HG02763 (cell line): ENCODE data around the gene ZNF594.
"Not testable (repeated sequence)": the region's sequence is repeated elsewhere in the genome, so short reads cannot be mapped to it uniquely, and the experiment has no call there.

Source experiments
- ATAC-seq: cut with Tn5 transposase; IDR thresholded peaks from one replicate; pipeline ENCODE4 v1.9.1; 2021; ENCODE audit warnings: mild to moderate bottlenecking, moderate library complexity; ENCODE audit not compliant: unreplicated experiment

The ZNF594 gene

GRCh38 chr17:5203178-5203907, 11.7 kb upstream of the ZNF594 start:
- ATAC-seq: no peak

GRCh38 chr17:5201011-5201410, 9.3 kb upstream of the ZNF594 start:
- ATAC-seq: no peak

GRCh38 chr17:5200360-5200759, 8.7 kb upstream of the ZNF594 start:
- no peak for ATAC-seq

- ATAC-seq: no peak
These were observed 6.8 kb upstream of the ZNF594 start for GRCh38 chr17:5198472-5198871.

- no peak for ATAC-seq
These were observed 2.7 kb upstream of the ZNF594 start for GRCh38 chr17:5194346-5194745.

GRCh38 chr17:5184288-5184687, 7.4 kb downstream of the ZNF594 start:
- ATAC-seq: no peak

GRCh38 chr17:5183410-5183793, 8.3 kb downstream of the ZNF594 start:
- ATAC-seq: no peak

GRCh38 chr17:5182597-5183409, 8.9 kb downstream of the ZNF594 start:
- ATAC-seq: no peak

GRCh38 chr17:5181509-5182305, 10.0 kb downstream of the ZNF594 start:
- ATAC-seq: no peak

- no peak for ATAC-seq
These were observed 12.7 kb downstream of the ZNF594 start for GRCh38 chr17:5179003-5179402.

GRCh38 chr17:5175027-5175426, 16.6 kb downstream of the ZNF594 start:
- ATAC-seq: not testable (repeated sequence)

GRCh38 chr17:5165791-5166564, 25.7 kb downstream of the ZNF594 start:
- not testable (repeated sequence) for ATAC-seq

GRCh38 chr17:5164436-5164835, 27.2 kb downstream of the ZNF594 start:
- no peak for ATAC-seq

- not testable (repeated sequence) for ATAC-seq
These were observed 29.9 kb downstream of the ZNF594 start for GRCh38 chr17:5161793-5162192.

- not testable (repeated sequence) for ATAC-seq
These were observed 31.0 kb downstream of the ZNF594 start for GRCh38 chr17:5160702-5161101.

- not testable (repeated sequence) for ATAC-seq
These were observed 45.5 kb downstream of the ZNF594 start for GRCh38 chr17:5146122-5146521.

GRCh38 chr17:5142877-5143276, 48.8 kb downstream of the ZNF594 start:
- not testable (repeated sequence) for ATAC-seq

- no peak for ATAC-seq
These were observed 52.3 kb downstream of the ZNF594 start for GRCh38 chr17:5139458-5139732.

GRCh38 chr17:5138616-5139457, 52.8 kb downstream of the ZNF594 start:
- no peak for ATAC-seq

- ATAC-seq: not testable (repeated sequence)
These were observed 53.5 kb downstream of the ZNF594 start for GRCh38 chr17:5138198-5138544.
